Neural progenitor cell (in vitro differentiated cells): Measurements from ENCODE around the gene PRMT7. TPM values are rescaled to one million over a fixed set of nuclear protein-coding genes. Genes with fewer than 3 reads are reported as not detected.
A peak's percentile ranks its signal among the peaks of the same experiment; 100 is the strongest.

Experiments
- DNase-seq: peaks from one replicate; pipeline ENCODE4 v3.0.0-alpha.2; 2016; ENCODE audit warnings: low spot score
- H2AFZ ChIP-seq: fragments of 200-600 bp; sonication (generic); replicated peaks from 2 replicates; pipeline ENCODE4 v1.6.1; 2016; ENCODE audit warnings: antibody characterized with exemption
- H3F3A ChIP-seq: fragments of 200-600 bp; sonication (generic); 2 replicates; pipeline ENCODE4 v1.6.1; 2016; ENCODE audit warnings: antibody characterized with exemption, low read depth
- H3K27ac ChIP-seq: fragments of 200-600 bp; sonication (generic); 2 replicates; pipeline ENCODE4 v1.5.1; 2016; ENCODE audit warnings: mild to moderate bottlenecking
- H3K27me3 ChIP-seq: fragments of 200-600 bp; sonication (generic); 2 replicates; pipeline ENCODE4 v1.6.1; 2016; ENCODE audit warnings: mild to moderate bottlenecking, moderate library complexity
- H3K36me3 ChIP-seq: fragments of 200-600 bp; sonication (generic); 2 replicates; pipeline ENCODE4 v1.5.1; 2016
- H3K4me1 ChIP-seq: fragments of 200-600 bp; sonication (generic); 2 replicates; pipeline ENCODE4 v1.6.1; 2016; ENCODE audit warnings: mixed run types
- H3K4me2 ChIP-seq: fragments of 200-600 bp; sonication (generic); 2 replicates; pipeline ENCODE4 v1.6.1; 2016
- H3K4me3 ChIP-seq: fragments of 200-600 bp; sonication (generic); 2 replicates; pipeline ENCODE4 v1.5.1; 2016
- H3K79me2 ChIP-seq: fragments of 200-600 bp; sonication (generic); 2 replicates; pipeline ENCODE4 v1.6.1; 2016; ENCODE audit warnings: low read depth
- H3K9ac ChIP-seq: fragments of 200-600 bp; sonication (generic); 2 replicates; pipeline ENCODE4 v1.6.1; 2016
- H3K9me3 ChIP-seq: fragments of 200-600 bp; sonication (generic); 2 replicates; pipeline ENCODE4 v1.5.1; 2016; ENCODE audit warnings: low read depth
- H4K20me1 ChIP-seq: fragments of 200-600 bp; sonication (generic); 2 replicates; pipeline ENCODE4 v1.6.1; 2016; ENCODE audit warnings: low read depth
- H3K27ac Mint-ChIP-seq: 3 replicates; pipeline ENCODE4 v1.8.0; 2021; ENCODE audit warnings: mixed read lengths
- H3K27me3 Mint-ChIP-seq: 2 replicates; pipeline ENCODE4 v1.8.0; 2022; ENCODE audit warnings: low read depth, mild to moderate bottlenecking, inconsistent platforms, moderate library complexity, mixed read lengths; ENCODE audit not compliant: insufficient read depth
- H3K36me3 Mint-ChIP-seq: 3 replicates; pipeline ENCODE4 v1.8.0; 2021; ENCODE audit warnings: mixed read lengths
- H3K4me1 Mint-ChIP-seq: 3 replicates; pipeline ENCODE4 v1.8.0; 2021; ENCODE audit warnings: mixed read lengths
- H3K4me3 Mint-ChIP-seq: 3 replicates; pipeline ENCODE4 v1.8.0; 2021; ENCODE audit warnings: mild to moderate bottlenecking, moderate library complexity, mixed read lengths
- H3K9me3 Mint-ChIP-seq: 3 replicates; pipeline ENCODE4 v1.8.0; 2020; ENCODE audit warnings: mixed read lengths
- EZH2 ChIP-seq: fragments of 200-600 bp; sonication (generic); IDR thresholded peaks from 2 replicates; pipeline ENCODE4 v1.6.1; 2017; ENCODE audit warnings: antibody characterized with exemption, mild to moderate bottlenecking, moderate library complexity
- EZH2phosphoT487 ChIP-seq: fragments of 200-600 bp; sonication (generic); IDR thresholded peaks from 2 replicates; pipeline ENCODE4 v1.6.1; 2017; ENCODE audit warnings: antibody characterized with exemption
- total RNA-seq: library from RNA; depleted of rRNA; stranded (reverse); fragments of >200 nt; gene quantifications from 2 replicates; pipeline ENCODE4 v1.2.3, GENCODE V29; 2015; ENCODE audit warnings: low replicate concordance
- TF ChIP-seq, protein P1 (sequence below): fragments of 200-600 bp; sonication (generic); IDR thresholded peaks from 2 replicates; pipeline ENCODE4 v1.5.1; 2017; ENCODE audit warnings: antibody characterized with exemption, mild to moderate bottlenecking

PRMT7 gene
- total RNA-seq, 1 donor from 2014 or later, result 70.2 TPM

DNA sequence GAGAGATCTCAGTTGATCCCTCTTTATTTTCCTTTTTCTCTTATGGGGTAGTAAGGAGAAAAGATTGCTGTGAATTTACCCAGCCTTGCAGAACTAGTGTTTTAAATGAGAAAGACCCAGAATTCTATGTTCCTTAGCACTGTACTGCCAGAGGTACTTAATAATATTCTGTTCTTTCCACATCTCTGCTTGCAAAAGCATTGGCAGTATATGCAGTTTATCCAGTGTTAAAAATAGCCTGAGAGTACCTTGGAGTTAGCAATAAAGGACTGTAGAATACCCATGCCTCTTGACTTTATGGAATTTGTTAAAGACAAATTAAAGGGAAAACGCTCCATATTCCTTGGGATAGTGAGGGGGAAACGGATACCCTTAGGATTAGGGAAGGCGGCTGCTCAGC lies 34.6 kb upstream of the PRMT7 start:
- Histone ChIP-seq H3K27me3 (no peaks in the 10 kb centered on the region), H3K4me2 (no peak overlapping the region), H3K36me3 (no peaks in the 10 kb centered on the region), H2AFZ (no peak overlapping the region), H3K4me3 (no peak overlapping the region), H3K79me2 (no peaks in the 10 kb centered on the region), H3K9ac (no peak overlapping the region), H4K20me1 (no peaks in the 10 kb centered on the region), H3K27ac (peak overlapping the region; percentile 55), H3F3A (peaks cover 8% of the 10 kb centered on the region), H3K4me1 (no peaks in the 10 kb centered on the region), H3K9me3 (no peaks in the 10 kb centered on the region)
- TF ChIP-seq EZH2phosphoT487 (no peak), EZH2 (no peak)
- TF ChIP-seq, protein P1, sequence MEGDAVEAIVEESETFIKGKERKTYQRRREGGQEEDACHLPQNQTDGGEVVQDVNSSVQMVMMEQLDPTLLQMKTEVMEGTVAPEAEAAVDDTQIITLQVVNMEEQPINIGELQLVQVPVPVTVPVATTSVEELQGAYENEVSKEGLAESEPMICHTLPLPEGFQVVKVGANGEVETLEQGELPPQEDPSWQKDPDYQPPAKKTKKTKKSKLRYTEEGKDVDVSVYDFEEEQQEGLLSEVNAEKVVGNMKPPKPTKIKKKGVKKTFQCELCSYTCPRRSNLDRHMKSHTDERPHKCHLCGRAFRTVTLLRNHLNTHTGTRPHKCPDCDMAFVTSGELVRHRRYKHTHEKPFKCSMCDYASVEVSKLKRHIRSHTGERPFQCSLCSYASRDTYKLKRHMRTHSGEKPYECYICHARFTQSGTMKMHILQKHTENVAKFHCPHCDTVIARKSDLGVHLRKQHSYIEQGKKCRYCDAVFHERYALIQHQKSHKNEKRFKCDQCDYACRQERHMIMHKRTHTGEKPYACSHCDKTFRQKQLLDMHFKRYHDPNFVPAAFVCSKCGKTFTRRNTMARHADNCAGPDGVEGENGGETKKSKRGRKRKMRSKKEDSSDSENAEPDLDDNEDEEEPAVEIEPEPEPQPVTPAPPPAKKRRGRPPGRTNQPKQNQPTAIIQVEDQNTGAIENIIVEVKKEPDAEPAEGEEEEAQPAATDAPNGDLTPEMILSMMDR, result no peak
- H3K27ac Mint-ChIP-seq, result no peak overlapping the region
- no peaks in the 10 kb centered on the region for H3K4me1 Mint-ChIP-seq
- H3K36me3 Mint-ChIP-seq, result peaks cover 6% of the 10 kb centered on the region
- no peaks in the 10 kb centered on the region for H3K27me3 Mint-ChIP-seq
- no peaks in the 10 kb centered on the region for H3K9me3 Mint-ChIP-seq
- no peak for DNase-seq
- no peak overlapping the region for H3K4me3 Mint-ChIP-seq

DNA sequence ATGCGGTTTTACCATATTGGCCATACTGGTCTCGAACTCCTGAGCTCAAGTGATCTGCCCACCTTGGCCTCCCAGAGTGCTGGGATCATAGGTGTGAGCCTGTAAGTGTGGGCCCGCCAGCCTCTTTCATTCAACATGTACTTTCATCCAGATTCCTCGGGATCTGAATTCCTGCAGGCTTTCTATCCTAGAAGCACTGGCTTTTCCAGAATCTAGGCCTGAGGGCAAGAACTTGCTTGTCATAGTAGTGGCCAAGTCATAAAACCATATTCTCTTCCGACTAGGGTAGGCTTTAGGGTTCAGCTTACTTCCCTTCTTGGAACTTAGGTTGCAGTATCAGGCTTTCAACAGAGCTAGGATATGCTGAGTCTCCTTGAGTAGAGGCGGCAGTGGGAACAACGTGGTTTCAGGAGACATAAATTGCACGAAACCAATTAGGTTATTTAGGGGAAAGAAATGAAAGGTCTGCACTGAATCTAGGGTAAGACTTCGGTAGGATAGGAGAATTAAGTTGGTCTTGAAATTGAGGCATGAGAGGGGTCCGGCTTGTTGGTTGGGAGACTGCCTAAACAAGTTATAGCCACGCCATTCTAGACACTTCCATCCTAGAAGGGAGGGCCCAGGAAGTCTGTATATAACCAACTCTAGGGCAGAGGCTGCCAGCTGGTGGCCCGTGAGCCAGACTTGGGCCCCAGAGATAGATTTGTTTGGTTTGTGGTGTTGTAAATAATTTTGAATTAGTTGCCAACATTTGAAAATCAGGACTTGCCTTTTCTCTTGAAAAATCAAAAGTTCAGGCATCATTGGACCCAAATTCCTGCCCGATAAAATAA lies 30.9 kb upstream of the PRMT7 start:
- no peaks in the 10 kb centered on the region for H3K27me3 ChIP-seq
- no peak overlapping the region for H3K4me3 Mint-ChIP-seq
- H3K4me1 ChIP-seq, result no peaks in the 10 kb centered on the region
- H3K9me3 Mint-ChIP-seq, result no peaks in the 10 kb centered on the region
- no peaks in the 10 kb centered on the region for H3K4me1 Mint-ChIP-seq
- no peak overlapping the region for H3K4me3 ChIP-seq
- peaks cover 8% of the 10 kb centered on the region for H3K36me3 Mint-ChIP-seq
- H3K27ac ChIP-seq, result no peak overlapping the region
- no peak overlapping the region for H2AFZ ChIP-seq
- H3K9ac ChIP-seq, result no peak overlapping the region
- TF ChIP-seq EZH2 (no peak), EZH2phosphoT487 (no peak)
- TF ChIP-seq, protein P1, result no peak
- H3K27me3 Mint-ChIP-seq, result no peaks in the 10 kb centered on the region
- peaks cover 8% of the 10 kb centered on the region for H3F3A ChIP-seq
- DNase-seq, result no peak
- peaks cover 2% of the 10 kb centered on the region for H4K20me1 ChIP-seq
- no peak overlapping the region for H3K4me2 ChIP-seq
- H3K27ac Mint-ChIP-seq, result no peak overlapping the region
- no peaks in the 10 kb centered on the region for H3K9me3 ChIP-seq
- H3K36me3 ChIP-seq, result no peaks in the 10 kb centered on the region
- no peaks in the 10 kb centered on the region for H3K79me2 ChIP-seq

DNA sequence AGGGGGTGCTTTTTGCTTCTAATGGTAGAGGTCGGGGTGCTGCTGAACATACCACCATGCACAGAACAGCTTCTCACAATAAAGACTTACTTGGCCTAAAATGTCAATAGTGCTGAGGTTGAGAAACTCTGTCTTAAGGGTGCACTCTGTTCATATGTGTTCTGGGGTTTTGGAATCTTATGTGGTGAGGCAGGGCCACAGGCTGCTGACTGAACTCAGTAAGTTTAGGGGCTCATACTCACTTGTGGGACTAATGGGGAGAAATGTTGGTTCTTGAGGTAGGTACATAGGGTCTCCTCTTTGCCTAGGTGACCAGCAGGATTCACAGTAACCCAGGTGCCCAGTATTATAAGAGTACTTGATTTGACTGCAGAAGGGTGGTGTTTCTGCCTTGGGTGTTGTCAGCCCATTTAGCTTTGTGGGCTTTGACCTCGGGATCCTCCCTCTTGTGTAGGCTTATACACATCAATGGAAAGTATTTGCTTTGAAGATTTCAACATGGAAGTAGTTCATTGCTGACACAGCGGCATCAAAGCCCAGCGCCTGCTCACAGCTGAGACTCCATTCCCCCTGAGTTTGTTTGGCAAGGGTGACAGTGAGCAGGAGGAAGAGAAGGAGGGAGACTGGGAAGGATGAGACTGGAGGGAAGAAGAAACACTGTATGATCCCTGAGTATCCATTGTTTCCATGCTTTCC lies 29.3 kb upstream of the PRMT7 start:
- H3K36me3 Mint-ChIP-seq, result peaks cover 14% of the 10 kb centered on the region
- Histone ChIP-seq H2AFZ (no peak overlapping the region), H3K4me2 (no peak overlapping the region), H3K4me3 (no peak overlapping the region), H3K9me3 (no peaks in the 10 kb centered on the region), H3K27ac (no peak overlapping the region), H3K36me3 (no peaks in the 10 kb centered on the region), H4K20me1 (peaks cover 9% of the 10 kb centered on the region), H3K4me1 (no peaks in the 10 kb centered on the region), H3K27me3 (no peaks in the 10 kb centered on the region), H3F3A (no peaks in the 10 kb centered on the region), H3K79me2 (no peaks in the 10 kb centered on the region), H3K9ac (no peak overlapping the region)
- TF ChIP-seq EZH2phosphoT487 (no peak), EZH2 (no peak)
- TF ChIP-seq, protein P1, result no peak
- no peak overlapping the region for H3K27ac Mint-ChIP-seq
- no peaks in the 10 kb centered on the region for H3K27me3 Mint-ChIP-seq
- no peak overlapping the region for H3K4me3 Mint-ChIP-seq
- H3K4me1 Mint-ChIP-seq, result no peaks in the 10 kb centered on the region
- H3K9me3 Mint-ChIP-seq, result no peaks in the 10 kb centered on the region
- no peak for DNase-seq
